Hepatocyte (in vitro differentiated cells): ENCODE data around the gene MTA1.

ENCODE experiments used
- CTCF ChIP-seq: fragments of 200-600 bp; sonication (generic); IDR thresholded peaks from 2 replicates; pipeline ENCODE4 v1.5.1; 2016; ENCODE audit warnings: antibody characterized with exemption, mild to moderate bottlenecking; ENCODE audit not compliant: poor library complexity
- EZH2 ChIP-seq: fragments of 200-600 bp; sonication (generic); IDR thresholded peaks from 2 replicates; pipeline ENCODE4 v1.6.1; 2016; ENCODE audit warnings: antibody characterized with exemption, mild to moderate bottlenecking, borderline replicate concordance
- EZH2phosphoT487 ChIP-seq: fragments of 200-600 bp; sonication (generic); IDR thresholded peaks from one replicate; pipeline ENCODE4 v1.6.1; 2018; ENCODE audit warnings: antibody characterized with exemption, mild to moderate bottlenecking, low read depth, moderate library complexity; ENCODE audit not compliant: unreplicated experiment, severe bottlenecking

DNA sequence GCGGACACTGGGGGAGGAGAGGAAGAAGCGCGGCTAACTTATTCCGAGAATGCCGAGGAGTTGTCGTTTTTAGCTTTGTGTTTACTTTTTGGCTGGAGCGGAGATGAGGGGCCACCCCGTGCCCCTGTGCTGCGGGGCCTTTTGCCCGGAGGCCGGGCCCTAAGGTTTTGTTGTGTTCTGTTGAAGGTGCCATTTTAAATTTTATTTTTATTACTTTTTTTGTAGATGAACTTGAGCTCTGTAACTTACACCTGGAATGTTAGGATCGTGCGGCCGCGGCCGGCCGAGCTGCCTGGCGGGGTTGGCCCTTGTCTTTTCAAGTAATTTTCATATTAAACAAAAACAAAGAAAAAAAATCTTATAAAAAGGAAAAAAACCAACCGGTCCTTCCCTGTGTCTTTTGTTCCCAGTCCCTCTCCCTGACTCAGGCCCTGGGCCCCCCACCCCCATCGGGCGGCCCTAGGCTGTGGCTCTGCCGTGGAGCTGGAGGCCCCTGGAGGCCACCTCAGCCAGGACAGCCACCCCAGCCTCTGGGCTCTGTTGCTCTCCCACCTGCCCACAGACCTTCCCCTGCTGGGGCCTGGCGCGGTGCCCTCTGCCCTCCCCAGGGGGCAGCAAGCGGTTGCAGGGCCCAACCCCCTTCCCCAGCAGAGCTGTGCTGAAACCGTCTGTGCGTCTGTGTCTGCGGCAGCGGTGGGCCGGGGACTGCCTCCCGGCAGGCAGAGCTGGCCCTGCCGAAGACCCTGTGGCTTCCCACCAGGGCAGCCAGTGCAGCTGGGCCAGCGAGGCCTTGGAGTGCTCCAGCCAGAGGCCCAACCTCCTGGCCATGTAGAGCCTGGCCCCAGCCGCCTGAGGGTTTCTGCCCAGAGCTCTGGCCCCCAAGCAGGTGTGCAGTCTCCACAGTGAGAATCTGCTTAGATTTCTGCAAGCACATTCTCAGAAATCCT is 51.0 kb downstream of the MTA1 start:
- TF ChIP-seq CTCF (no peak), EZH2phosphoT487 (no peak), EZH2 (no peak)
